ENCODE measurements around the gene NPPC. TPM values are rescaled to one million over a fixed set of nuclear protein-coding genes. Genes with fewer than 3 reads are reported as not detected.
A peak's percentile ranks its signal among the peaks of the same experiment; 100 is the strongest.
"Not testable (repeated sequence)": the region's sequence is repeated elsewhere in the genome, so short reads cannot be mapped to it uniquely, and the experiment has no call there.

Gene NPPC
- total RNA-seq, 1 experiment from 2014 or later = 1.6 TPM

- no peak for DNase-seq (ENCODE audit: low spot score)
- in situ Hi-C loops (cut with HindIII; ENCODE audit: low sequenced_read_pairs) = no loop called here
Observed at GRCh38 chr2:231900972-231901371, 25.2 kb downstream of the NPPC start.

GRCh38 chr2:231900486-231900942 is 25.7 kb downstream of the NPPC start:
- in situ Hi-C loops (cut with HindIII; ENCODE audit: low sequenced_read_pairs) = no loop called here
- peak; percentile 26 for DNase-seq (ENCODE audit: low spot score)

DNA sequence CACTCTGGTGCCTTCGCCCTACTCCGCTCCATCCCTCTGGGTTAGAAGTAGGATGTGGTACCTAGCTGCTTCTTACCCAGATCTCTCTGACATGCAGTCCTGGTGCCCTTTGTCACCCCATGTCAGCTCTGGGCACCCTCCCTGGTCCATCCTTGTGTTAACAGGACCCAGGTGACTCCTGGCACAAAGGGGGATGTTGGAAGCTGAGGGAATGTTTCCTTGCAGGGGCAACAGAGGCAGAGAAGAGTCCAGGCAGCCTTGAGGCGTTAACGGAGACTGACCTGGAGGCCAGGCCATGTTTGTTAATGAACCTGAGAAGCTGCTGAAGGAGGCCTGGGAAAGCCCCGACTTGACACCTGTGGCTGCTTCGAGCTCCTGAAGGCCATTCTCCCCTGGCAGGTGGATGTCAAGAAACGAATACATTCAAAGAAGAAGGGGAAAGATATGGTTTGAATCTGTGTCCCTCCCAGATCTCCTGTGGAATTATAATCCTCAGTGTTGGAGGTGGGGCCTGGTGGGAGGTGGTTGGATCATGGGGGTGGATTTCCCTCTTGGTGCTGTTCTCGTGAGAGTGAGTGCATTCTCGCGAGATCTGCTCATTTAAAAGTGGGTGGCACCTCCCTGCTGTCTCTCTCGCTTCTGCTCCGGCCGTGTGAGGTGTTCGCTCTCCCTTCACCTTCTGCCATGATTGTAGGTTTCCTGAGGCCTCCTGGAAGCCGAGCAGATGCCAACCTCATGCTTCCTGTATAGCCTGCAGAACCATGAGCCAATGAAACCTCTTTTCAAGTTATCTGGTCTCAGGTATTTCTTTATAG is 31.4 kb downstream of the NPPC start:
- in situ Hi-C loops (cut with HindIII; ENCODE audit: low sequenced_read_pairs) = no loop called here
- no peak for DNase-seq (ENCODE audit: low spot score)

- in situ Hi-C loops (cut with HindIII; ENCODE audit: low sequenced_read_pairs) = no loop called here
- no peak for DNase-seq (ENCODE audit: low spot score)
Observed at GRCh38 chr2:231891514-231891905, 34.7 kb downstream of the NPPC start.

- in situ Hi-C loops (cut with HindIII; ENCODE audit: low sequenced_read_pairs) = no loop called here
- no peak for DNase-seq (ENCODE audit: low spot score)
Observed at GRCh38 chr2:231890896-231891513, 35.2 kb downstream of the NPPC start.

GRCh38 chr2:231887756-231888155 is 38.4 kb downstream of the NPPC start:
- DNase-seq (ENCODE audit: low spot score) = no peak
- in situ Hi-C loops (cut with HindIII; ENCODE audit: low sequenced_read_pairs) = no loop called here

- no peak for DNase-seq (ENCODE audit: low spot score)
- in situ Hi-C loops (cut with HindIII; ENCODE audit: low sequenced_read_pairs) = no loop called here
Observed at GRCh38 chr2:231886071-231886681, 40.0 kb downstream of the NPPC start.

GRCh38 chr2:231884438-231885140 is 41.6 kb downstream of the NPPC start:
- DNase-seq (ENCODE audit: low spot score) = no peak
- in situ Hi-C loops (cut with HindIII; ENCODE audit: low sequenced_read_pairs) = no loop called here

DNA sequence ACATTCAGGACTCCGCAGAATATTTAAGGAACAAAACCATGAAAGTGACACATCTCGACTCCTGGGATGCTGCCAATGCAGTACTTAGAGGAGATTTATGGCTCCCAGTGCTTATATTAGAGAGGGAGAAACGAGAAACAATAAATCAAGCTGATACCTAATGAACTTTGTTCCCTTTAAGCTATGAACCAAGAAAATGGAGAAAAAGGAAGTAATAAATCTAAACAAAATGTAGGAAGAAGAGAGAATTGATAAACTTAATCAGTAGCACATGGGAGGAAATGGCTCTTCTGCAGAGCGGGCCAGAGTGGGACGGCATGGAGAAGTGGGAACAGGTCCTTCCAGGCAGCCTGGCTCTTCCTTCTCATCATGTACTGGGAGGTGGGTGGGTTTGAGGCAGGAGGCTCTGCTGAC is 42.7 kb downstream of the NPPC start:
- no peak for DNase-seq (ENCODE audit: low spot score)

GRCh38 chr2:231882646-231883045 is 43.5 kb downstream of the NPPC start:
- in situ Hi-C loops (cut with HindIII; ENCODE audit: low sequenced_read_pairs) = no loop called here
- no peak for DNase-seq (ENCODE audit: low spot score)

More for the DNA sequence above, 42.7 kb downstream of the NPPC start:
- in situ Hi-C loops (cut with HindIII; ENCODE audit: low sequenced_read_pairs) = no loop called here

DNA sequence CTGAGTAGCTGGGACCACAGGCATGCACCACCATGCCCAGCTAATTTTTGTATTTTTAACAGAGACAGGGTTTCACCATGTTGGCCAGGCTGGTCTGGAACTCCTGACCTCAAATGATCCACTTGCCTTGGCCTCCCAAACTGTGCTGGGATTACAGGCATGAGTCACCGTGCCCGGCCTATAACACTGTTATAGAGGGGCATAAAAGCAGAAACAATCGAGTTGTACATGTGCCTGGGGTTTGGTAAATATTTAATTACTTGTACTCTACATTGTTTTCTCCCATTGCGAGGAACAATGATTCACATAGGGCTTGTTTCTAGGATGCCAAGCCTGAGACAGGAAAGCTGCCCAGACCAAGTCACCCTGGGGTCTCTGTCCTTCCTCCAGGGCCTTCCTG is 45.8 kb downstream of the NPPC start:
- in situ Hi-C loops (cut with HindIII; ENCODE audit: low sequenced_read_pairs); DNase-seq (ENCODE audit: low spot score): not testable (repeated sequence)

DNA sequence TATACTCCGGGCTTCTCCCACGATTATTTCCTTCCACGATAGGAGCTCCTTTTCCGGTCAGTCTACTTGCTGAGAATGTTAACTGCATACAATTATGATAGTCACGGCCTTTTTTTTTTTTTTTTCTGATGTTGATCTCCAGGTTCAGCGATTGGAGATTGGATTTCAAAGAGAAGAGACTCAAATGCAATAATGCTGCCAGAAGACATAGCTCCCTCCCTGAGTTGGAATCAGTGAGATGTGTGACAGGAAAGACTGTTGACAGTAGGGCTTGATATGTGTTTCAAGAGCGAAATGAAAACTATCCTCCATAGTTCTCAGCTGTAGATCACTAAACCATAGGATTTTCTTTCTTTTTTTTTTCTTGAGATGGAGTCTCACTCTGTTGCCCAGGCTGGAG is 47.0 kb downstream of the NPPC start:
- DNase-seq (ENCODE audit: low spot score) = no peak
- in situ Hi-C loops (cut with HindIII; ENCODE audit: low sequenced_read_pairs) = no loop called here

DNA sequence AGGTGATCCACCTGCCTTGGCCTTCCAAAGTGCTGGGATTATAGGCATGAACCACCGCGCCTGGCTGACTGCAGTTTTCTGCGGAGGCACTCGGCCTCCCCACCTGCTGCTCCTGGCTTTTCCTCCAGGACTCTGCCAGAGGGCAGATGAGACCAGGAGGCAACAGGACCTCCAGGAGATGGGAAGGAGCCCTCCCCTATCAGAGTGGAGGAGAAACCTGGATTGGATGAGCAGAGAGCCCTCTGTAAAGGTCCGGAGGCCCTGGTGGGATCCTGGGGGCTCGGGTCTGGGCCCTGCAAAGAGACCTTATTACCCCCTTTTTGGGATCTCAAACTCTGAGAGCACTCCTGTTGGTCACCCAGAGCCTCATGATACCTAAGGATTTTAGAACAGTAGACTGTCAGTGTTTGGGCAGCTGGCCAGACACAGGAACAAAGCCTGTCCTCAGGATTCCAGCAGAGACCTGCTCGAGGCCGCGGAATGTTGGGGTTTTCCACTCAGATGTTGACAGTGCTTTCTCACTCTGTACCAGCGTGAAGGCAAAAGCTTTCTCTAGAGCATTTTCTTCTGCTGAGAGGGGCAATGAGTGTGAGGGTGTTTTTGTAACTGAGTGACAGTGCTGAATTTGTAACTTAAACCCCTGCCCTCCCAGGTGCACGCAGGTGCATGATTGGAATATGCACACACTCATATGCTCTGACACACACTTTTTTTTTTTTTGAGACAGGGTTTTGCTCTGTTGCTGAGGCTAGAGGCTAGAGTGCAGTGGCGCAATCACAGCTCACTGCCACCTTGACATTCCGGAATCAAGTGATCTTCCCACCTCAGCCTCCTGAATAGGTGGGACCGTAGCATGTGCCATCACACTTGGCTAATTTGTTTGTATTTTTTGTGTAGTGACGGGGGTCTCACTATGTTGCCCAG is 48.4 kb downstream of the NPPC start:
- in situ Hi-C loops (cut with HindIII; ENCODE audit: low sequenced_read_pairs) = no loop called here
- peak; percentile 3 for DNase-seq (ENCODE audit: low spot score)

DNA sequence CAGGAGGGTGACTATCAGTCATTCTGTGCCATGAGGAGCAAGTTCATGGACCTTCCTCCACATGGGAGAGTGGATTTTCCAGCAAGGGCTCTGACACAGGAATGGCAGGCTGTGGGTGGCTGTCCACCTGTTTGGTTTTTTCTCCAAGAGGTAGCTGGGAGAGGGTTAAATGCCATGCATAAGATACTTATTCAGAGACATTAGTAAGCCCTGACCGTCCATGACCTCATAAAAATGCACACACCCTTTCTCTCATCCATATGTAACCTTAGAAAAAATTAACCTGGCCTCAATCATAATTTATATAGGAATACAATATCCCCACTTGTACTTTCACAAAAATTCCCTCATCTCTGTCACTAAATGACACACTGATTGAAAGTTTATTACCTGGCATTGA is 51.3 kb downstream of the NPPC start:
- in situ Hi-C loops (cut with HindIII; ENCODE audit: low sequenced_read_pairs) = no loop called here
- DNase-seq (ENCODE audit: low spot score) = no peak

Other genes with a start within 250 kb of the NPPC start
- gene PTMA, start 217.9 kb downstream of the NPPC start, total RNA-seq (2014; rRNA removed; shearing (Covaris generic)) = 1,275 and 1,509 TPM in 2 replicates
- 54.4 and 68.2 TPM in 2 replicates for gene PDE6D, start 145.1 kb downstream of the NPPC start, total RNA-seq (2014; rRNA removed; shearing (Covaris generic))
- 60.0 and 96.3 TPM in 2 replicates for gene COPS7B, start 140.0 kb downstream of the NPPC start, total RNA-seq (2014; rRNA removed; shearing (Covaris generic))
- gene DIS3L2, start 35.3 kb upstream of the NPPC start, total RNA-seq (2014; rRNA removed; shearing (Covaris generic)) = 33.1 and 33.3 TPM in 2 replicates